Measurements from ENCODE around the gene SENP3. TPM values are rescaled to one million over a fixed set of nuclear protein-coding genes. Genes with fewer than 3 reads are reported as not detected.

Gene SENP3
- total and polyA plus RNA-seq, 2 of the 13 experiments (the other 11 are each of a cell fraction or from before 2014, with no cell fraction given), result 55.8 to 75.4 TPM

GRCh38 chr17:7579001-7579833 lies 17.5 kb downstream of the SENP3 start, which contains the start of gene CD68 (continued):
- TF ChIP-seq MAF1 (CRISPR knock-in tag; IDR thresholded peaks at IDR 0.05; ENCODE audit: borderline replicate concordance), result 0 out of 2 replicates have a peak, but pooled peaks have one; percentile 75
- TF ChIP-seq ZNF431 (CRISPR knock-in tag; IDR thresholded peaks at IDR 0.05; ENCODE audit: borderline replicate concordance, low read depth), result peak; percentile 51
- no peak for TF ChIP-seq GTF2F1 (IDR thresholded peaks at IDR 0.05; ENCODE audit: low read length)
- TF ChIP-seq ATF6 (CRISPR knock-in tag; conservative IDR thresholded peaks at IDR 0.05), result no peak; the same call in 1 of the 2 replicates
- TF ChIP-seq ZKSCAN8 (CRISPR knock-in tag; IDR thresholded peaks at IDR 0.05; ENCODE audit: borderline replicate concordance), result no peak; the same call in 1 of the 2 replicates
- peak; percentile 42; the same call in 1 of the 2 replicates for TF ChIP-seq ZNF776 (CRISPR knock-in tag; IDR thresholded peaks at IDR 0.05)
- TF ChIP-seq DRAP1 (CRISPR knock-in tag; IDR thresholded peaks at IDR 0.05), result peak; percentile 71; the same call in 1 of the 2 replicates
- TF ChIP-seq GTF3A (CRISPR knock-in tag; conservative IDR thresholded peaks at IDR 0.05), result no peak
- TF ChIP-seq GLI4 (CRISPR knock-in tag; IDR thresholded peaks at IDR 0.05; ENCODE audit: borderline replicate concordance), result no peak
- TF ChIP-seq, protein P1, sequence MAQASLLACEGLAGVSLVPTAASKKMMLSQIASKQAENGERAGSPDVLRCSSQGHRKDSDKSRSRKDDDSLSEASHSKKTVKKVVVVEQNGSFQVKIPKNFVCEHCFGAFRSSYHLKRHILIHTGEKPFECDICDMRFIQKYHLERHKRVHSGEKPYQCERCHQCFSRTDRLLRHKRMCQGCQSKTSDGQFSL (CRISPR knock-in tag; IDR thresholded peaks at IDR 0.05), result no peak
- peak; percentile 63; the same call in 1 of the 2 replicates for TF ChIP-seq ZSCAN20 (CRISPR knock-in tag; IDR thresholded peaks at IDR 0.05; ENCODE audit: borderline replicate concordance)
- peak; percentile 94 for TF ChIP-seq TGIF2 (CRISPR knock-in tag; IDR thresholded peaks at IDR 0.05)
- TF ChIP-seq NFAT5 (CRISPR knock-in tag; IDR thresholded peaks at IDR 0.05), result 0 out of 2 replicates have a peak, but pooled peaks have one; percentile 42
- TF ChIP-seq ZFP37 (CRISPR knock-in tag; IDR thresholded peaks at IDR 0.05; ENCODE audit: borderline replicate concordance), result peak; percentile 74; the same call in 1 of the 2 replicates
- peak; percentile 46; the same call in 1 of the 2 replicates for TF ChIP-seq JUNB (CRISPR knock-in tag; IDR thresholded peaks at IDR 0.05; ENCODE audit: borderline replicate concordance)
- peak; percentile 53; the same call in 1 of the 2 replicates for TF ChIP-seq KDM4B (CRISPR knock-in tag; IDR thresholded peaks at IDR 0.05)
